ENCODE measurements around the gene RGS6. TPM values are rescaled to one million over a fixed set of nuclear protein-coding genes. Genes with fewer than 3 reads are reported as not detected.

The RGS6 gene
- total RNA-seq, 2 donors from 2014 or later, result 3.2 TPM; not detected in 1

- DNase-seq (ENCODE audit: low spot score), result no peak
- H3K4me3 ChIP-seq, result no peak overlapping the region
- no peaks in the 10 kb centered on the region for H3K36me3 ChIP-seq
- 42% methylated on average over 5 of the region's 5 CpGs for WGBS
- H3K4me1 ChIP-seq (replicated peaks), result no peaks in the 10 kb centered on the region
- intact Hi-C loops (cut with DNase I), result no loop called here
- no peaks in the 10 kb centered on the region for H3K27me3 ChIP-seq (replicated peaks; ENCODE audit: insufficient read depth)
- no peaks in the 10 kb centered on the region for H3K9me3 ChIP-seq
- no peak overlapping the region for H3K27ac ChIP-seq
- TF ChIP-seq CTCF (IDR thresholded peaks at IDR 0.05) (no peak), POLR2AphosphoS5 (IDR thresholded peaks at IDR 0.05) (no peak), POLR2A (IDR thresholded peaks at IDR 0.05) (no peak)
These were observed 626.5 kb downstream of the RGS6 start for GRCh38 chr14:72558721-72559120.

- 44% methylated on average over 10 of the region's 11 CpGs for WGBS
- Histone ChIP-seq H3K4me1 (replicated peaks) (no peaks in the 10 kb centered on the region), H3K27me3 (replicated peaks; ENCODE audit: insufficient read depth) (no peaks in the 10 kb centered on the region), H3K36me3 (no peaks in the 10 kb centered on the region), H3K9me3 (no peaks in the 10 kb centered on the region), H3K4me3 (no peak overlapping the region), H3K27ac (no peak overlapping the region)
- TF ChIP-seq POLR2A (IDR thresholded peaks at IDR 0.05) (no peak), CTCF (IDR thresholded peaks at IDR 0.05) (no peak), POLR2AphosphoS5 (IDR thresholded peaks at IDR 0.05) (no peak)
- intact Hi-C loops (cut with DNase I), result no loop called here
- DNase-seq (ENCODE audit: low spot score), result no peak
These were observed 627.0 kb downstream of the RGS6 start for GRCh38 chr14:72559202-72559601.

GRCh38 chr14:72559669-72560255 is 627.5 kb downstream of the RGS6 start:
- no peaks in the 10 kb centered on the region for H3K36me3 ChIP-seq
- TF ChIP-seq POLR2A (IDR thresholded peaks at IDR 0.05) (no peak), CTCF (IDR thresholded peaks at IDR 0.05) (no peak), POLR2AphosphoS5 (IDR thresholded peaks at IDR 0.05) (no peak)
- H3K27ac ChIP-seq, result no peak overlapping the region
- H3K9me3 ChIP-seq, result no peaks in the 10 kb centered on the region
- WGBS, result 84% methylated on average over 6 of the region's 6 CpGs
- H3K4me1 ChIP-seq (replicated peaks), result no peaks in the 10 kb centered on the region
- H3K4me3 ChIP-seq, result no peak overlapping the region
- intact Hi-C loops (cut with DNase I), result no loop called here
- no peak for DNase-seq (ENCODE audit: low spot score)
- H3K27me3 ChIP-seq (replicated peaks; ENCODE audit: insufficient read depth), result no peaks in the 10 kb centered on the region

GRCh38 chr14:72560331-72560730 is 628.1 kb downstream of the RGS6 start:
- DNase-seq (ENCODE audit: low spot score), result no peak
- Histone ChIP-seq H3K4me1 (replicated peaks) (no peaks in the 10 kb centered on the region), H3K9me3 (no peaks in the 10 kb centered on the region), H3K27ac (no peak overlapping the region), H3K27me3 (replicated peaks; ENCODE audit: insufficient read depth) (no peaks in the 10 kb centered on the region), H3K4me3 (no peak overlapping the region), H3K36me3 (no peaks in the 10 kb centered on the region)
- intact Hi-C loops (cut with DNase I), result no loop called here
- 67% methylated on average over 5 of the region's 5 CpGs for WGBS
- TF ChIP-seq CTCF (IDR thresholded peaks at IDR 0.05) (no peak), POLR2AphosphoS5 (IDR thresholded peaks at IDR 0.05) (no peak), POLR2A (IDR thresholded peaks at IDR 0.05) (no peak)

- DNase-seq (ENCODE audit: low spot score), result no peak
- Histone ChIP-seq H3K27me3 (replicated peaks; ENCODE audit: insufficient read depth) (no peaks in the 10 kb centered on the region), H3K9me3 (no peaks in the 10 kb centered on the region), H3K27ac (no peak overlapping the region), H3K36me3 (no peaks in the 10 kb centered on the region), H3K4me3 (no peak overlapping the region), H3K4me1 (replicated peaks) (no peaks in the 10 kb centered on the region)
- TF ChIP-seq CTCF (IDR thresholded peaks at IDR 0.05) (no peak), POLR2A (IDR thresholded peaks at IDR 0.05) (no peak), POLR2AphosphoS5 (IDR thresholded peaks at IDR 0.05) (no peak)
- intact Hi-C loops (cut with DNase I), result no loop called here
- 89% methylated on average over 12 of the region's 12 CpGs for WGBS
These were observed 628.8 kb downstream of the RGS6 start for GRCh38 chr14:72560889-72561493.
